Endothelial cell of umbilical vein (primary cell): ENCODE results near the gene CEMIP. TPM values are rescaled to one million over a fixed set of nuclear protein-coding genes. Genes with fewer than 3 reads are reported as not detected.

Experiments
- BruUV-seq: library from RNA; stranded (reverse); fragments of 400-500 nt; replicated peaks from 2 replicates; lab custom pipeline; 2021; lab: Mats Ljungman, UMichigan
- CTCF ChIA-PET: fragments of 300-600, 350-600 bp; sonication (Branson Sonifier 250); formaldehyde crosslinking; loops from one replicate; lab custom pipeline; 2021; ENCODE audit warnings: antibody characterized with exemption, inconsistent platforms; lab: Charles Lee
- POLR2A ChIA-PET: fragments of 300-600, 350-600 bp; sonication (Branson Sonifier 250); formaldehyde crosslinking; loops from one replicate; lab custom pipeline; 2021; ENCODE audit warnings: antibody characterized with exemption, inconsistent platforms; lab: Charles Lee
- DNase-seq: peaks from one replicate; pipeline ENCODE4 v3.0.0-alpha.2; 2011; ENCODE audit warnings: low read depth, low spot score
- FAIRE-seq: peaks from 2 replicates; lab custom pipeline; 2011; peaks lifted over from hg19 to GRCh38; lab: Jason Lieb, UNC
- H2AFZ ChIP-seq: 2 replicates; pipeline ENCODE4 v1.6.0; 2012; ENCODE audit warnings: low read depth, low read length, control low read depth, inconsistent platforms
- H3K27ac ChIP-seq: 2 replicates; pipeline ENCODE4 v1.5.1; 2011; ENCODE audit warnings: low read depth, mild to moderate bottlenecking, control low read depth, low read length, moderate library complexity; ENCODE audit not compliant: insufficient read depth
- H3K27me3 ChIP-seq, 2 experiments: 2 replicates each; pipeline versions ENCODE4 v1.6.0 to v1.6.1; 2011; ENCODE audit warnings: low read length in 2 of 2, mixed read lengths in 1 of 2; ENCODE audit not compliant: control insufficient read depth in 2 of 2, insufficient read depth in 2 of 2
- H3K36me3 ChIP-seq, 2 experiments: 2 replicates in 1 of 2; 3 replicates in 1 of 2; pipeline ENCODE4 v1.5.1; 2011; ENCODE audit warnings: low read length in 2 of 2, mild to moderate bottlenecking in 1 of 2, moderate library complexity in 1 of 2; ENCODE audit not compliant: control insufficient read depth in 2 of 2, insufficient read depth in 2 of 2; ENCODE audit errors: extremely low read depth in 1 of 2
- H3K4me1 ChIP-seq: 3 replicates; pipeline ENCODE4 v1.5.1; 2011; ENCODE audit warnings: mild to moderate bottlenecking, low read length; ENCODE audit not compliant: control insufficient read depth, insufficient read depth; ENCODE audit errors: extremely low read depth
- H3K4me2 ChIP-seq: 2 replicates; pipeline ENCODE4 v1.6.1; 2011; ENCODE audit warnings: low read length, control low read depth, mixed read lengths; ENCODE audit not compliant: insufficient read depth
- H3K4me3 ChIP-seq, 3 experiments: fragments of 200-600 bp in 1 of 3; sonication (generic), shearing (Covaris generic) in 1 of 3; replicated peaks in 1 of 3; 2 replicates each; pipeline ENCODE4 v1.5.1; 2011 to 2016; ENCODE audit warnings: control low read depth in 3 of 3, low read length in 3 of 3, mild to moderate bottlenecking in 2 of 3, inconsistent platforms in 1 of 3, low read depth in 1 of 3, moderate library complexity in 1 of 3; ENCODE audit not compliant: insufficient read depth in 1 of 3
- H3K79me2 ChIP-seq: 2 replicates; pipeline ENCODE4 v1.6.0; 2012; ENCODE audit warnings: low read length, inconsistent platforms; ENCODE audit not compliant: control insufficient read depth, insufficient read depth
- H3K9ac ChIP-seq: replicated peaks from 2 replicates; pipeline ENCODE3; 2011; ENCODE audit warnings: low read length, control low read depth; ENCODE audit not compliant: insufficient read depth; ENCODE audit errors: extremely low read depth
- H3K9me1 ChIP-seq: replicated peaks from 3 replicates; pipeline ENCODE4 v1.6.0; 2011; ENCODE audit warnings: mild to moderate bottlenecking, low read length; ENCODE audit not compliant: control insufficient read depth, insufficient read depth; ENCODE audit errors: extremely low read depth
- H3K9me3 ChIP-seq: replicated peaks from 2 replicates; pipeline ENCODE4 v1.5.1; 2012; ENCODE audit warnings: low read length, inconsistent platforms; ENCODE audit not compliant: control insufficient read depth, insufficient read depth
- H4K20me1 ChIP-seq: replicated peaks from 2 replicates; pipeline ENCODE3; 2011; ENCODE audit warnings: mild to moderate bottlenecking, low read length; ENCODE audit not compliant: control insufficient read depth, insufficient read depth; ENCODE audit errors: extremely low read depth
- EZH2 ChIP-seq: IDR thresholded peaks from 2 replicates; pipeline ENCODE4 v1.6.1; 2012; ENCODE audit warnings: borderline replicate concordance, low read depth, mild to moderate bottlenecking, moderate library complexity, low read length, inconsistent platforms; ENCODE audit not compliant: severe bottlenecking
- FOS ChIP-seq: IDR thresholded peaks from 2 replicates; pipeline ENCODE4 v1.6.1; 2011; ENCODE audit warnings: mild to moderate bottlenecking, low read length, moderate library complexity, borderline replicate concordance; ENCODE audit not compliant: insufficient read depth
- GATA2 ChIP-seq: IDR thresholded peaks from 2 replicates; pipeline ENCODE4 v1.7.0; 2011; ENCODE audit warnings: low read depth, mild to moderate bottlenecking, moderate library complexity, mixed read lengths, low read length; ENCODE audit not compliant: insufficient read length, insufficient read depth
- JUN ChIP-seq: IDR thresholded peaks from 2 replicates; pipeline ENCODE4 v1.6.1; 2011; ENCODE audit warnings: borderline replicate concordance, low read depth; ENCODE audit not compliant: insufficient read length, insufficient read depth
- MYC ChIP-seq: IDR thresholded peaks from one replicate; pipeline ENCODE4 v1.6.1; 2011; ENCODE audit warnings: mild to moderate bottlenecking, low read depth, low read length
- POLR2A ChIP-seq: IDR thresholded peaks from 2 replicates; pipeline ENCODE4 v1.6.1; 2012; ENCODE audit warnings: low read depth, mild to moderate bottlenecking, control low read depth, low read length
- POLR2AphosphoS5 ChIP-seq: IDR thresholded peaks from 2 replicates; pipeline ENCODE4 v1.6.1; 2012; ENCODE audit warnings: low read depth, mild to moderate bottlenecking, control low read depth, low read length, moderate library complexity; ENCODE audit not compliant: insufficient read depth
- dilution Hi-C: fragments of 300-500 bp; cut with MboI; formaldehyde crosslinking; loops from one replicate; pipeline ENCODE4 v1.15.0; 2019; ENCODE audit warnings: low sequenced_read_pairs; ENCODE audit not compliant: extremely low pct_ligation_motif_present
- intact Hi-C: fragments of 100-400 bp; cut with micrococcal nuclease; formaldehyde crosslinking; loops from one replicate; pipeline ENCODE4 v1.10.0; 2022
- polyA plus RNA-seq, 4 experiments: library from polyadenylated mRNA; depleted of rRNA in 3 of 4; stranded (reverse) in 3 of 4; unstranded in 1 of 4; fragments of >200 nt; gene quantifications; 2 replicates each; pipeline versions ENCODE4 v1.2.1 to v1.2.3, GENCODE V29; 2011 to 2012; ENCODE audit warnings: missing spikeins in 1 of 4
- total RNA-seq: library from RNA; stranded (reverse); gene quantifications from 2 replicates; pipeline ENCODE4 v1.2.3, GENCODE V29; 2021
- TF ChIP-seq, protein P1 (sequence below), 2 donors: IDR thresholded peaks; 1 replicate in 1 of 2; 2 replicates in 1 of 2; pipeline ENCODE4 v1.5.1; 2011; ENCODE audit warnings: low read length in 2 of 2, mild to moderate bottlenecking in 2 of 2, moderate library complexity in 2 of 2, control low read depth in 1 of 2, inconsistent platforms in 1 of 2, low read depth in 1 of 2; ENCODE audit not compliant: insufficient read depth in 1 of 2; ENCODE audit errors: extremely low read depth in 1 of 2
- TF ChIP-seq, protein P2 (sequence below): IDR thresholded peaks from 2 replicates; pipeline ENCODE4 v1.6.1; 2011; ENCODE audit not compliant: insufficient read depth, insufficient read length

CEMIP gene
- total and polyA plus RNA-seq, 2 donors (not counting 3 experiments of a cell fraction or from before 2014, with no cell fraction given) = 0.01 TPM; not detected in 1

DNA sequence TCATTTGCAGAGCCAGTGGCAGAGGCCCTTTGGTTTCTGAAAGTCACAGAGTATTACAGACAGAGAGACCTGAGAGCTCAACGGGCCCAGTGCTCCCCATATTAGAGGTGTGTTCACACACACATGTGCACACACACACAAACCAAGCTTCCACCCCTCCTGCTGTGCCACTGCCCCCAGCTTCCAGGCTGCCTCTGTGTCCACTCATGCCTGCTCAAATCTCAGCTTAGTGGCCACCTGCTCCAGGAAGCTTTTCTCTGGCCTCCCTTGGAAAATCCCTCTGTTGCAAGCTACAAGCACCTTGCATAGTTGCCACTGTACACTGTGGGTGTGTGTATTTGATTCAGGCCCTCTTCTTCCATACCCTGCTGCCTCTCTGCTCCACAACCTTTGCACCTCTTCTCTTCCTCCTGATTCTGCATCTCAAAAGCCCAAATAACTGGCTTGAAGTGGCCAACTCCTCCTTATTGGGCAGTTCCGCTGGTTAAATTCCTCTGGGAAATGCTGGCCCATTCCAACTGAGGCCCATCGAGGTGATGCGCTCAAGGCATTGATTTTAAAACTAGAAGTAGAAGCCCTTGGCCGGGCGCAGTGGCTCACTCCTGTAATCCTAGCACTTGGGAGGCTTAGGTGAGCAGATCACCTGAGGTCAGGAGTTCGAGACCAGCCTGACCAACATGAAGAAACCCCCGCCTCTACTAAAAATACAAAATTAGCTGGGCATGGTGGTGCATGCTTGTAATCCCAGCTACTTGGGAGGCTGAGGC, 187.4 kb downstream of the CEMIP start:
- BruUV-seq = no TSS peak
- Histone ChIP-seq H3K36me3 (peaks cover 0 to 6% of the 10 kb centered on the region in 2 experiments), H3K79me2 (no peaks in the 10 kb centered on the region), H3K27me3 (no peaks in the 10 kb centered on the region), H3K4me1 (no peaks in the 10 kb centered on the region), H3K9ac (no peak overlapping the region), H3K9me1 (no peaks in the 10 kb centered on the region), H3K9me3 (no peaks in the 10 kb centered on the region), H3K4me2 (no peak overlapping the region), H2AFZ (no peak overlapping the region), H3K4me3 (no peak overlapping the region), H4K20me1 (no peaks in the 10 kb centered on the region), H3K27ac (no peak overlapping the region)
- DNase-seq (no peak), FAIRE-seq (no peak)
- TF ChIP-seq, protein P1, sequence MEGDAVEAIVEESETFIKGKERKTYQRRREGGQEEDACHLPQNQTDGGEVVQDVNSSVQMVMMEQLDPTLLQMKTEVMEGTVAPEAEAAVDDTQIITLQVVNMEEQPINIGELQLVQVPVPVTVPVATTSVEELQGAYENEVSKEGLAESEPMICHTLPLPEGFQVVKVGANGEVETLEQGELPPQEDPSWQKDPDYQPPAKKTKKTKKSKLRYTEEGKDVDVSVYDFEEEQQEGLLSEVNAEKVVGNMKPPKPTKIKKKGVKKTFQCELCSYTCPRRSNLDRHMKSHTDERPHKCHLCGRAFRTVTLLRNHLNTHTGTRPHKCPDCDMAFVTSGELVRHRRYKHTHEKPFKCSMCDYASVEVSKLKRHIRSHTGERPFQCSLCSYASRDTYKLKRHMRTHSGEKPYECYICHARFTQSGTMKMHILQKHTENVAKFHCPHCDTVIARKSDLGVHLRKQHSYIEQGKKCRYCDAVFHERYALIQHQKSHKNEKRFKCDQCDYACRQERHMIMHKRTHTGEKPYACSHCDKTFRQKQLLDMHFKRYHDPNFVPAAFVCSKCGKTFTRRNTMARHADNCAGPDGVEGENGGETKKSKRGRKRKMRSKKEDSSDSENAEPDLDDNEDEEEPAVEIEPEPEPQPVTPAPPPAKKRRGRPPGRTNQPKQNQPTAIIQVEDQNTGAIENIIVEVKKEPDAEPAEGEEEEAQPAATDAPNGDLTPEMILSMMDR (IDR thresholded peaks at IDR 0.05; ENCODE audit: extremely low read depth in 1 of 2, insufficient read depth in 1 of 2, low read depth in 1 of 2, low read length in 2 of 2) = no peak
- no peak for TF ChIP-seq MYC
- no peak for TF ChIP-seq GATA2
- no peak for TF ChIP-seq EZH2
- TF ChIP-seq JUN = no peak
- TF ChIP-seq, protein P2, sequence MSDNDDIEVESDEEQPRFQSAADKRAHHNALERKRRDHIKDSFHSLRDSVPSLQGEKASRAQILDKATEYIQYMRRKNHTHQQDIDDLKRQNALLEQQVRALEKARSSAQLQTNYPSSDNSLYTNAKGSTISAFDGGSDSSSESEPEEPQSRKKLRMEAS = no peak
- TF ChIP-seq FOS = no peak
- TF ChIP-seq POLR2A = no peak
- no peak for TF ChIP-seq POLR2AphosphoS5
- ChIA-PET POLR2A (no interaction called here), CTCF (interaction anchor here (0.8 to 6.5 kb wide), 8 partner anchors 11 to 512 kb away, joined by 4 to 101 read pairs (median 29); partner anchors contain the start of gene CEMIP)
- intact Hi-C loops = no loop called here
- dilution Hi-C loops = no loop called here
